SJCRH30 (cell line): ENCODE data around the gene LIME1. TPM values are rescaled to one million over a fixed set of nuclear protein-coding genes. Genes with fewer than 3 reads are reported as not detected.

ENCODE experiments used
- DNase-seq, 2 experiments: peaks; one replicate each; pipeline ENCODE4 v3.0.0-alpha.2; 2015 to 2020
- H3K27ac ChIP-seq: fragments of 250-450 bp; sonication (Bioruptor Pico); 2 replicates; pipeline ENCODE4 v1.5.1; 2020; ENCODE audit warnings: mild to moderate bottlenecking, moderate library complexity
- H3K27me3 ChIP-seq: fragments of 250-450 bp; sonication (Bioruptor Pico); 2 replicates; pipeline ENCODE4 v1.5.1; 2020; ENCODE audit warnings: mild to moderate bottlenecking, moderate library complexity
- H3K36me3 ChIP-seq: fragments of 250-450 bp; sonication (Bioruptor Pico); 2 replicates; pipeline ENCODE4 v1.5.1; 2020; ENCODE audit warnings: mild to moderate bottlenecking, moderate library complexity
- H3K4me1 ChIP-seq: fragments of 250-450 bp; sonication (Bioruptor Pico); 2 replicates; pipeline ENCODE4 v1.5.1; 2020; ENCODE audit warnings: mild to moderate bottlenecking, moderate library complexity
- H3K4me3 ChIP-seq: fragments of 250-450 bp; sonication (Bioruptor Pico); 2 replicates; pipeline ENCODE4 v1.5.1; 2020; ENCODE audit warnings: mild to moderate bottlenecking, moderate library complexity
- H3K9me3 ChIP-seq: fragments of 250-450 bp; sonication (Bioruptor Pico); replicated peaks from 2 replicates; pipeline ENCODE4 v1.5.1; 2020; ENCODE audit warnings: mild to moderate bottlenecking, moderate library complexity
- total RNA-seq: library from RNA; depleted of rRNA; stranded (reverse); fragments of >200 nt; shearing (Covaris generic); gene quantifications from 2 replicates; pipeline ENCODE4 v1.2.3, GENCODE V29; 2014; rRNA removed

The LIME1 gene
- total RNA-seq, 1 experiment from 2014 or later: 10.0 TPM

DNA sequence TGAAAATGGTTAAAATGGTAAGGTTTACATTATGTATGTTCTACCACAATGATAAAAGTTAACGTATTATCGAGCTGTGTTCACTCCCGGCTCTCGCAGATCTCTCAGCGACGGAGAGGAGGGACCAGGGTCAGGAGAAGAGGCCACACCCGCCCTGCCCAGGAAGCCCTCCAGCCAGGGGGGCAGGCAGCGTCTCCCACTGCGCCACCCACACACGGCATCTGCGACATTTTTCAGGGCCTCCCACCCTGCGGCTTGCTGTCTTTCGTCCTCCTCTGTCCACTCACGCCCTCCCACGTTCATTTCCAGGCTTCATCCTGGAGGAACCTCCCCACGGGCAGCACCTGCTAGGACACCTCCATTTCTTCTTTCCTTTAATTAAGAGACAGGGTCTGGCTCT, 51.3 kb downstream of the LIME1 start:
- H3K27ac ChIP-seq: no peak overlapping the region
- H3K4me3 ChIP-seq: no peak overlapping the region
- H3K4me1 ChIP-seq: no peaks in the 10 kb centered on the region
- H3K9me3 ChIP-seq: no peaks in the 10 kb centered on the region
- H3K27me3 ChIP-seq: no peaks in the 10 kb centered on the region
- no peak for DNase-seq
- no peaks in the 10 kb centered on the region for H3K36me3 ChIP-seq

Other genes with a start within 250 kb of the LIME1 start
- 0.76 and 1.4 TPM in 2 replicates for gene EEF1A2, start 237.6 kb upstream of the LIME1 start, total RNA-seq
- gene PPDPF, start 215.9 kb upstream of the LIME1 start, total RNA-seq: 149 and 171 TPM in 2 replicates
- 1.4 TPM in 2 replicates for gene PTK6, start 199.3 kb upstream of the LIME1 start, total RNA-seq
- gene SRMS, start 188.9 kb upstream of the LIME1 start, total RNA-seq: not detected in 2 replicates
- 0.02 and 0.20 TPM in 2 replicates for gene FNDC11, start 182.5 kb upstream of the LIME1 start, total RNA-seq
- gene HELZ2, start 162.4 kb upstream of the LIME1 start, total RNA-seq: 4.6 and 5.7 TPM in 2 replicates
- 19.5 and 20.2 TPM in 2 replicates for gene GMEB2, start 109.6 kb upstream of the LIME1 start, total RNA-seq
- 36.6 and 38.0 TPM in 2 replicates for gene STMN3, start 83.2 kb upstream of the LIME1 start, total RNA-seq
- 16.7 and 25.6 TPM in 2 replicates for gene RTEL1, start 78.4 kb upstream of the LIME1 start, total RNA-seq
- 1.3 and 1.7 TPM in 2 replicates for gene TNFRSF6B, start 40.0 kb upstream of the LIME1 start, total RNA-seq
- gene ARFRP1, start 28.7 kb upstream of the LIME1 start, total RNA-seq: 39.3 and 44.5 TPM in 2 replicates
- gene ZGPAT, start 28.6 kb upstream of the LIME1 start, total RNA-seq: 24.9 and 26.2 TPM in 2 replicates
- 52.8 and 64.7 TPM in 2 replicates for gene SLC2A4RG, start 3.1 kb downstream of the LIME1 start, total RNA-seq
- 4.0 and 5.0 TPM in 2 replicates for gene ZBTB46, start 94.6 kb downstream of the LIME1 start, total RNA-seq
- gene ABHD16B, start 124.8 kb downstream of the LIME1 start, total RNA-seq: not detected in 2 replicates
- gene TPD52L2, start 128.6 kb downstream of the LIME1 start, total RNA-seq: 96.4 and 105 TPM in 2 replicates
- gene DNAJC5, start 158.5 kb downstream of the LIME1 start, total RNA-seq: 79.6 and 81.1 TPM in 2 replicates
- 27.1 and 35.0 TPM in 2 replicates for gene UCKL1, start 219.8 kb downstream of the LIME1 start, total RNA-seq
- 19.1 and 19.6 TPM in 2 replicates for gene ZNF512B, start 233.3 kb downstream of the LIME1 start, total RNA-seq
- gene SAMD10, start 243.0 kb downstream of the LIME1 start, total RNA-seq: 0.08 TPM in 1 of 2 replicates, not detected in the other
- 70.1 and 71.9 TPM in 2 replicates for gene PRPF6, start 244.5 kb downstream of the LIME1 start, total RNA-seq